Liver (tissue), 3 donors: Measurements from ENCODE around the gene ASAP2.
A peak's percentile ranks its signal among the peaks of the same experiment; 100 is the strongest.

Experiments used
- ATF3 ChIP-seq: IDR thresholded peaks from 2 replicates; pipeline ENCODE4 v1.6.1; 2016; ENCODE audit warnings: antibody characterized with exemption
- CTCF ChIP-seq: fragments of 150-350 bp; IDR thresholded peaks from 2 replicates; pipeline ENCODE4 v1.5.1; 2017; ENCODE audit warnings: improper control_type of control experiment, low read depth, low read length; ENCODE audit not compliant: missing input control
- FOXA1 ChIP-seq: IDR thresholded peaks from 2 replicates; pipeline ENCODE4 v1.6.1; 2016; ENCODE audit warnings: antibody characterized with exemption
- JUND ChIP-seq, 2 donors: IDR thresholded peaks; 2 replicates each; pipeline ENCODE4 v1.6.1; 2016; ENCODE audit warnings: antibody characterized with exemption in 2 of 2
- MAX ChIP-seq: IDR thresholded peaks from 2 replicates; pipeline ENCODE4 v1.6.1; 2016; ENCODE audit warnings: antibody characterized with exemption
- NR2F2 ChIP-seq: IDR thresholded peaks from 2 replicates; pipeline ENCODE4 v1.6.1; 2016; ENCODE audit warnings: antibody characterized with exemption
- RAD21 ChIP-seq, 2 donors: IDR thresholded peaks; 2 replicates each; pipeline ENCODE4 v1.6.1; 2016; ENCODE audit warnings: antibody characterized with exemption in 2 of 2, mild to moderate bottlenecking in 2 of 2
- SP1 ChIP-seq: IDR thresholded peaks from 2 replicates; pipeline ENCODE4 v1.6.1; 2018; ENCODE audit warnings: antibody characterized with exemption, mild to moderate bottlenecking
- TAF1 ChIP-seq: conservative IDR thresholded peaks from 2 replicates; pipeline ENCODE4 v1.6.1; 2016; ENCODE audit warnings: antibody characterized with exemption, mild to moderate bottlenecking
- donor health status: healthy.
- donor health status: healthy.

GRCh38 chr2:9191041-9191481 is 15.6 kb upstream of the ASAP2 start:
- TF ChIP-seq MAX (no peak), CTCF (no peak), FOXA1 (no peak), ATF3 (no peak), NR2F2 (no peak), TAF1 (no peak), JUND (IDR thresholded peaks at IDR 0.05) (peak in 1 of 2 donors; percentile 3), SP1 (no peak), RAD21 (IDR thresholded peaks at IDR 0.05) (no peak)
